GM12875 (cell line): ENCODE data around the gene ING5.

Experiments
- H3K4me3 ChIP-seq: one replicate; pipeline ENCODE4 v1.5.1; 2011; ENCODE audit warnings: low read depth, low read length, control low read depth
- CTCF ChIP-seq: IDR thresholded peaks from 2 replicates; pipeline ENCODE4 v1.5.1; 2011; ENCODE audit warnings: low read depth, mild to moderate bottlenecking, control low read depth, inconsistent platforms, low read length, moderate library complexity, borderline replicate concordance; ENCODE audit not compliant: insufficient read depth

Gene ING5

GRCh38 chr2:241777686-241778627, 76.1 kb downstream of the ING5 start:
- no peak for TF ChIP-seq CTCF
- no peak overlapping the region for H3K4me3 ChIP-seq
